NCI-H2107 (cell line): ENCODE data around the gene CCDC73.
"Not testable (repeated sequence)": the region's sequence is repeated elsewhere in the genome, so short reads cannot be mapped to it uniquely, and the experiment has no call there.

ENCODE experiments used
- DNase-seq: peaks from one replicate; lab custom pipeline; 2025; lab: John Stamatoyannopoulos, UW

The CCDC73 gene

DNA sequence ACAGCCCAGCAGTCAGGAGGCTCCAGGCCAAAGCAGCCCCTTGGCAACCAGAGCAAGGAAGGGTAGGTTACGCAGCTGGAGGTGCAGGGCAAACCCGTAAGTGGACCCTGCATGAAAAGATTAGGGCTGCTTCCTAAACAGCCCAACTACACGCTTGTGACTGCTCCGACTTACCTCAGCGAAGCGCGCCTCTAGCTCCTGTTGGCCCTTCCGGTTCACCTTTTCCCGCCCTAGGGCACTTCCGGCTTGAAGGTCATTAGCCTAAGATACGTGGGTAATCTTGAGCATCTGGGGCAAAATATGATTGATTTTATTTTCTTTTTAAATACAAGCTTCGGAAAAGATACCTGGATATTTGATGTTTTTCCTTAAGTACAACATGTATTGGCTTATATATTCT, at the start of gene CCDC73:
Gene CCDC73, minus strand, starts transcription at position 224 of the 400 bp plus-strand sequence. CDS start 34,419 bp downstream, outside the sequence.
- no peak for DNase-seq

DNA sequence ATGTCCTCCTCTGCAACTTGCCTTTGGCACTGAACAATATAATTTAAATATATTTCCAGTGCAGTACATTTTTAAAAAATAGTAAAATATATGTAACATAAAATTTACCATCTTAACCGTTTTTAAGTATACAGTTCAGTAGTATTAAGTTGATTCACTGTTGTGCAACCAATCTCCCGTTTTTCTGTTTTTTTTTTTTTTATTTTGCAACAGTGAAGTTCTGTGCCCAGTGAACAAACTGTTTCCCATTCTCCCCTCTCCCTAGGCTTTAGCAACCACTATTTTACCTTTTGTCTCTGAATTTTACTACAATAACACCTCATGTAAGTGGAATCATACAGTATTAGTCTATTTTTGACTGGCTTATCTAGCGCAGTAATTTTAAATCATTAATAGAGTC, 49.1 kb upstream of the CCDC73 start:
- DNase-seq, result no peak

DNA sequence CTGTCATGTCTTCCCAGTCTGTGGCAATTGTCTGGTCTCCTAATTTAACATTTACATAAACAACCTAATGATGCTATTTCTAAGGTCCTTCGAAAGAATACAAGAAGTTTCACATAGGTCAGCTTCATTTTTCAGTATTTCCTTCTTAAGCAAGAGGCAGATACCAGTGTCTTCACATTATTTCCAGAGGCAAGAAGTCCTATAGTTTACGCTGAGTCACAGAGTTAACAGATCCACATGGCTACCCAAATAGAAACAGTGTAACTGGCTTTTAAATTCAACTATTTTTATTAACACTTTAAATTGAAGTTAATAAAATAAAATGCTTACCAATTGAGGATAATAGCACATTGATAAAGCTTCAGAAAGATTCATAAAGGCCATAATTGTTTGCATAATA, 46.1 kb upstream of the CCDC73 start:
- DNase-seq, result no peak

DNA sequence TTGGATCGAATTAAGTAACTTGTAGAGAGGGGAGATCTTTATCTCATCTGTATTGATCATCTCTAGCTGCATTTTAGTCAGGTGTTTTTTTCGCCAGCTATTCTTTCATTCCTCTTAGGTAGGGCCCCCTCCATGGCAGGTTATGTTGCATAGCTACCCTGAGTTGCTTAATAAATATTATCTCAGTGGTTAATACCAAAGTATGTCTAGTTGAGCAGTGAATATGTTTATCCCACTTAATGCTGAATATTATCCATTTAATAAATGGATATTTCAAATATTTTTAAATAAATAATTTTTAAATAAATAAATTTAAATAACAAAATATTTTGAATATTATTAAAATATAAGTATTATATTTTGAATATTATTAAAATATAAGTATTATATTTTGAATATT, 44.8 kb upstream of the CCDC73 start:
- no peak for DNase-seq

DNA sequence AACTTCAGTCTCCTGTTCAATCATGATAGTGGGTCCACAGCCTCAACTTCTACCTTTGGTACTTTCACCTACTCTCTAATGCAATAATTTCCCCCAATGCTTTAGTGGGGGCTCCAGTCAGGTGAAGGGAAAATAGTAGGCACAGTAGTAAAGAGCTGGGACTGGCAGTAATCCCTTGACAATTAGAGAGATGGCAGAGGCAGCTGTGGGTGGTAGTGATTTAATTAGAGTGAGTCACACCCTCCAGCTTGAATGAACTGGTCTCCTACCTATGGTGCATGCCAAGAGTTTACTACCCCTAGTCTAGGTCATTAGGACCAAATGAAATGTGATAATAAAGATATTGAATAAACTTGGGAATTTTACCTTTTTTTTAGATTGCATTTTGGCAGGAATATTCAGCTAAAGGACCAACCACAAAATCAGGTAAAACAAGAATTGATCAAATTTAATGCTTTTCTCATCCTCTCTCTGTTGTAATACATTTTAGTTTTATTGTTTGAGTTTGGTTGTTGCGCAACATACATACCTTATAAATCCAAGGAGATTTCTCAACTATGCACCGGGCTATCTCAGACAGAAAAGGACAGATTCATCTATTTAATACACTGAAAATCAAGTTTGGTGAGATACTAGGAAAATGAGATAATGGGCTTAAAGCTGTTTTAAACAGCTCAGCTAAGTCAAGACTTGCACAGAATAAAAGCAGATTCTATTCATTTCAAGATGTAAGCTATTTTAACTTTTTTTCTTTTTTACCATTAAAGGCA, 44.2 kb upstream of the CCDC73 start:
- no peak for DNase-seq

DNA sequence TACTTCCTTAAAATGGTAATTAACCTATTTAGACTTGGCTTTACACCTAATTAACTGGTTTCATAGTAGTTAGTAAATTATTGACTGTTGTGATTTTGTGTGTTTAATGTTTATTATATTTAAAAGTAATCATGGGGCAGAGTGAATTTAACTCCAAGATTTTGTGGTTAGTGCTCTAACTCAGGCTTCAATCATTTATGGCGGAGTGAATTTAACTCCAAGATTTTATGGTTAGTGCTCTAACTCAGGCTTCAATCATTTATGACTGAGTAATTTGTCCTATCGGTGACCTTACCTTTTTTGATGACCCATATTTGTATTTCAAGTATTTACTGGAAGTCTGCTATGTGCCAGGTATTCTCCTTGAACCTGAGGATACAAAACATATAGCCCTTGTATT, 42.5 kb upstream of the CCDC73 start:
- DNase-seq, result no peak

DNA sequence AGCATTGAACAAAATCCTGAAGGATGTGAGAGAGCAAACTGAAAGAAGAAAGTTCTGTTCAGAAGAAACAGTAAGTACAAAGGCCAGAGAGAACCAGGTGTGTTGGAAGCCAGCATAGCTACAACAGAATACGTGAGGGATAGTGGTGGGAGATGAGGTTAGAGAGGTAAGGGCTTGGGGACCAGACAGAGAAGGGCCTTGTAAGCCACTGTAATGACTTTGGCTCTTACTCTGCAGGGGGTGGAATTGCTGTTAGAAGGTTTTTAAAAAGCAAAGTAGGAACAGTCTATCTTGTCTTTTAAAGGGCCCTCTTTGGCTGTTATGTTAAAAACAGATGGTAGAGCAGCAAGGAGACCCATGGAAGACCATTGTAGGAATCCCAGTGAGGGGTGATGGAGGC, 39.5 kb upstream of the CCDC73 start:
- DNase-seq, result no peak

DNA sequence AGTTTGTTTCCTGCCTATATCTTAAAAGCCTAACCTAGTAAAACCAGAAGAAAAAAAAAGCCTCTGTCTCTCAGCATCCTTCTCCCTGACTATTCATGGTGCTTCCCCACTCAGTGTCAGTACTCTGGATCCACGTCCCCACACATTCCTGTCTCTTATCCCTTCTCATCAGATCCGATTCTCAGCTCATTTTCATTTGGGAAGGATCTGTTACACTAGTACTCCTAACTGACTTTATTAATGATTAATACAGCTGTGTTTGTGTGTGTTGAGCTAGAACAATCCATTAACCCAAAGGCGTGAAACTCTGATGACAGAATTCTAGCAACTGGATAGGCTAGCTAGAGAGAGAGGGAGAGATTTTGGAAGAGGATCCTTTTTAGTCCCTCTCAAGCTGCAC, 36.8 kb upstream of the CCDC73 start:
- no peak for DNase-seq

DNA sequence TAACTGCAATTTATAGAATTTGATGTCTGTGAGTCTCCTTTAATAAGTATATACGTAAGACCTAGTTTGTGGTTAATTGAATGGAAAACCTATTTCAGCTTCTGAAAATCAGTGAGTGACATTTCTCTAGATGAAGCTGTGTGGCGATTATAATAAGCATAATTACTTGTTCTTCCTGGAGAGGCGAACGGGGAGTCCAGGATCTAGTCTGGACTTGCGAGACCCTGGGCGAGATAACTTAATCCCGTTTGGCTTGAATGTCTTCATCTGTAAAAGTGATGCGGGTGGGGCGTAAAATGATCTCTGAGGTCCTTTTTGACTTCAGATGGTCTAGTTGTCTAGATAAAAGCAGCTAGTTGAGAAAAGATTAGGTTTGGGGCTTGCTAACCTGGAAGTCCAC, 36.3 kb upstream of the CCDC73 start:
- no peak for DNase-seq

DNA sequence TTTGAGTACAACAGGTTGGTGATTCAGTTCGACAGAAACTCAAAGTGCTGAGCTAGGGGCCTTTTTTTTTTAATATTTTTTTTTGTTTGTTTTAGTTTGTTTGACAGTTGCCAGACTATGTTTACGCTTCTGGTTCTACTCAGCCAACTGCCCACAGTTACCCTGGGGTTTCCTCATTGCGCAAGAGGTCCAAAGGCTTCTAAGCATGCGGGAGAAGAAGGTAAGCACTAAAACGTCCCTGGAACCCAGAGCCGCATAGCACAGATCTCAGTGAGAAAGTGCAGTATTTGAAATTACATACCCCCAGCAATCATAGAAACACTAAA, 35.9 kb upstream of the CCDC73 start:
- no peak for DNase-seq

DNA sequence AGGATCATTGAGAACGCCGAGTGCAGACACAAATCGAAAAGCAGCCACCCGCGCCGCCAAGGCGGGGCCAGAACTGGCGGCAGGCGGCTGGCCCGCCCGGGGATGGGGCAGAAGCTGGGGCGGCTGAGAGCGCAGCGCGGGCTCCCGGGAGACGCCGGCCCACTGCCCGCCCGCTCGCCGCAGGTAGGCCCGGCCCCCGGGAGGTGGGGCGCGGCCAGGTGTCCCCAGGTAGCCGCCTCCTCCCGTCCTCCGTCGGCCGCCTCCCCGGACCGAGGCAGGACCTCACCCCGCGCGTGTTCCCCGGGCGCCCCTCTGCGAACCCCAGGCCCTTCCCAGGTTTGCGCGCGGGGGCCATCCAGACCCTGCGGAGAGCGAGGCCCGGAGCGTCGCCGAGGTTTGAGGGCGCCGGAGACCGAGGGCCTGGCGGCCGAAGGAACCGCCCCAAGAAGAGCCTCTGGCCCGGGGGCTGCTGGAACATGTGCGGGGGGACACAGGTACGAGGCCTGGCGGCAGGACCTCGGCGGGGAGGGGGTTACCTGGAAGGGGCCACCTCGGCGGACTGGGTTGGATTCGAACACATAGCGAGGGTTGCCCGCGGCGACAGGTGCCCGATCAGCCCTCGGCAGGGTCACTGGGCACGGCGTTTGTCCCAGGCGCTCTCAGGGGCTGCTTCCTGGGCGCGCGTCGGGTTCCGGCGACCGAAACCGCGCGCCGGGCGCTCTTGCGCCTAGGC, 35.4 kb upstream of the CCDC73 start, which contains the start of gene PRRG4:
Gene PRRG4, plus strand, starts transcription at position 248 of the 733 bp plus-strand sequence. CDS start 603 bp downstream, outside the sequence.
- peak; percentile 62 for DNase-seq

DNA sequence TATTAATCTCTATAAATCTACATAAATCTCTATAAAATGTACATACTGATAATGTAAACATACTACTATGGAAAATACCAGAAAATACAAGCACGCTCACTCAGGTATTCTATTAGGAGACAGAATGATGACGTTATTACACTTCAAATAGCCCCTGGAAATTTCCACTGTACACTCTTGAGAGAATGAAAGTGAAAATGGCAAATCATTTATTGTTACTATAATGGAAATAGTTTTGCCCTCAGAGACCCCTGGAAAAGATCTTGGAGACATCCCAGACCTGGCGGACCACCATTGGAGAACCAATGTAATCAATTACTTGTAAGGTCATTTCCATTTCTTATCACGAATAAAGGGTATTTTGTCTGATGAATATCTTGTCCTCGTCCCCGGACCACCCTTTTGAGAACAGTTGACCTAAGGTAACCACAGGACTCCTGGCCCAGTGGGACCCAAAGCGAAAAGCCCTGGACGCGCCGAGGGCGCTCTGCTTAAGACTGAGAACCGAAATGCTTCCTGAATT, 34.8 kb upstream of the CCDC73 start:
- DNase-seq, result no peak

DNA sequence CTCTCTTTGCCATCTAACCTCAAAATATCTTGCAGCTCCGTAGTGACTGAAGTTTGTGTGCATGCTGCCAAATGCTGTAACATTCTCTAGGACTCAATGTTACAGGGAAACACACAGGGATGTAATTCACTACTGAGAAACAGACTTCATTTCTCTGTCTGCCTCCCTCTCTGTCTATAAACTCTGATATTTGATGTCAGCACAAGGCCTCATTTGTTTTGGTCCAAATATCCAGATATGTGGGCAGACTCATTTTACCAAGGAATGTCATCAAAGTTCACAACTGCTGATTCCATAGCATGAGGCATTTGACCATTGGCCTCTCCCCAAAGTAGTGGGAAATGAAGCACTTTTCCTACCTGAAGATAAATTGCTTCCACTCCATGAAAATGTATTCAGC, 32.8 kb upstream of the CCDC73 start:
- no peak for DNase-seq

DNA sequence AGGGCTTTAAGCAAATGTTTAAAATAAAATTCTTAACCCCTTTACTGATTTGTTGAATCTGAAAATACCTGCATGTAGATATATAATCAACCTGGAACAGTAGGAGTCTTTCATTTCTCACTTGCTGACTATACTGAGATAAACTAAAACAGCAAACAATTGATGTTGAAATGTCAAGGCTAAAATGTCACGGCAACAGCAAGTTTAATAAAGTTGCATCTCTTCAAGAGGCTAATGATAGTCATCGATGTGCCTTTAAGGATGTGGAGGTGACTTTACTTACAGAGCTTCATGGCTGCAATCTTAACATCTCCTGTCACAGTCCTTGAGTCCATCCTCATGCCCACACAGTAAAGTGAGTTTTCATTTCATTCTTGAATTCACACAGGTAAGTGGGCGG, 31.7 kb upstream of the CCDC73 start:
- no peak for DNase-seq

DNA sequence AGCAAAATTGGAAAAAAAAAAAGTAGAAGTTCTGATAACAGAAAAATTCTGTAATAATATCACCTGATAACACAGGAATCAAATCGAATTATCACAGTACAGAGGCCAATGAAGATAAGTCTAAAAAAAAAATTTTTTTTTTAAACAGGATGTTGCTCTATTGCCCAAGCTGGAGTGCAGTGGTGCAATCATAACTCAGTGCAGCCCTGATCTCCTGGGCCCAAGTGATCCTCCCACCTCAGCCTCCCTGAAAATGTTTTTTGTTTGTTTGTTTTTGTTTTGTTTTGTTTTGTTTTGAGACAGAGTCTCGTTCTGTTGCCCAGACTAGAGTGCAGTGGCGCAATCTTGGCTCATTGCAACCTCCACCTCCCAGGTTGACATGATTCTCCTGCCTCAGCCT, 29.2 kb upstream of the CCDC73 start:
- DNase-seq, result not testable (repeated sequence)

DNA sequence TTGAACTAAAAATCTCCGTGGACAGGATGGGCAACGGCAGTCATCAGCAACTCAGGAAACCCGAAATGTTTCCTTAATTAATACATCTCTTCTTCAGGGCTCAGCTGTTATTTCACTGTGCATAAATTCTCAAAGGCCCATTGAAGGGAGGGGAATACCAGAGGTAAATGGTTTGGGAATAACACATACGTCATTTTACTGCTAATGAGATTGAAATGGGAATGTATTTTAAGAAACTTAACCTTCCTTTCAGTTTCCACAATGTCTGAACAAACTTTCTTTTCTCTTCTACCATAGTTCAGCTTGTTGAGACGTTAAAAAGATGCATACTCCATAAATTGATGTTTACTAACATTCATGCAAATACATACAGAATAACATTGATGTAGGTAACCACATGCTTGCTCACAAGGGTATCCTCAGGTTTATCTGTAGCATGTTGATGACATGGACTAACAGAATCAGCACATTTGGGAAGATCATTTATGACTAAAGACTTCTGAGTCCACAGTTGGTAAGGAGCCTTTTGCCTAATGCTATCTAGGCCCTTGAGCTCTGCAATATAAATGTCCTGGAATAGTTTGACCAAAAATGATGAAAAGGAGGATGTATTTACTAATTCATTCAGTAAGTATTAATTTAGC, 27.6 kb upstream of the CCDC73 start:
- no peak for DNase-seq

DNA sequence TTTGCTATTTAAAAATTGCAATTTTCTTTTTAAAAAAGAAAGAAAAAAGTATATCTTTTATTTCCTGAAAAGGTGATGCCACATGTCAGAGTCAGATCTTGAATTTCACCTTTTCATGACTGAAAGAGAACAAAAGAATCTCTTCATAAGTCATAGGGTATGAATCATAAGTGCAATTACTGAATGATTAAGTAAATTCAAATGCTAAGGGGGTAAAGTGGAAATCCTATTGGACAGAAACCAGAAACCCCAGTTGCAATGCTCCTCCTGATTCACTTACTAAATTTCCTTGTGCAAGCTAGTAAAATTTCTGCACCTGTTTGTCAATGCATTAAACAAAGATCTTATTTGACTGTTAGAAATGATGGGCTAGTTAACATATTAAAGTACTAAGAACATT, 27.1 kb upstream of the CCDC73 start:
- no peak for DNase-seq

DNA sequence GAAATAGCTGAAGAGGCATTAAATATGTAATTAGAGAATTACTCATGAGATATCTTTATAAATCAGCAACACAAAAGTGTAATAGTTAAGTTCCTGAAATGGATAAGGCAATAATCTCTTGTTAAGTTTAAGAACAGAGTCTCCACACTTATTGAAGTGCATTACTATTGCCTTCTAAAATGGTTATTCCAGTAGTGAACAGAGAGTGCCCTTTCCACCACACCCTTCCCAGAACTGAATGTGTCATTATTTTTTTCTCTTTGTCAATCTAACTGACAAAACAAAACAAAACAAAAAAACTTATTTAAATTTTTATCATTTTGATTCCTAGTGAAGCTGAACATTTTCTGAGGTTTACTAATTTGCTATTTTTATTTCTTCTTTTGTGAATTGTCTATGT, 26.0 kb upstream of the CCDC73 start:
- no peak for DNase-seq

DNA sequence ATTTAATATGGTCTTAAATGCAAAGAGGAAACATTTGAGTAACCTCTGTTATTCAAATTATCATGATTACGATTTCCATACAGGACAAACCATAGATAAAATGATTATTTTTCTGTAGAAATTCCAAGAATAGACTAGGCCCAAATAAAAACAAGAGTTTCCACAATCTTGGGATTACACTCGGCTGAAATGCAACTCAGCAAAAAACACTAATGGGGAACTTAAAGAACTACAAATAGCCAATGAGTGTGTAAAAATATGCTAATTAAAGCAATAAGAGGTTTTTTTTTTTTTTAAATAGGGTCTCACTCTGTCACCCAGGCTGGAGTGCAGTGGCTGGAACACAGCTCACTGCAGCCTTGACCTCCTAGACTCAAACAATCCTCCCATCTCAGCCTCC, 24.7 kb upstream of the CCDC73 start:
- DNase-seq, result no peak

DNA sequence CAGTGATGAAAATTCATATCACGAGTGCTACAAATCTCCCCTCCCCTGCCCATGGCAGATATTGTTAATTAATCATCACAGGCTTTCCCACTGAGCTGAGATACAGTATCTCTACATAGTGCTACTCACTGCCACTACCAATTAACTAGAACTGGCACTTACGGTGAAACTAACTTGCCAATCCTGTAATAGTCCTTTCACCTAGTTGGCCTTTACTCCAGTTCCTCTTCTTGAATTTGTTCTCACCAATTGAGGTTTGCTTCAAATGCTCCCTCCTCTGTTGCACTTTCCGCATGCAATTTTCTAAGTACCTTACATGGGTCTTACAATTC, 23.4 kb upstream of the CCDC73 start:
- DNase-seq, result no peak

DNA sequence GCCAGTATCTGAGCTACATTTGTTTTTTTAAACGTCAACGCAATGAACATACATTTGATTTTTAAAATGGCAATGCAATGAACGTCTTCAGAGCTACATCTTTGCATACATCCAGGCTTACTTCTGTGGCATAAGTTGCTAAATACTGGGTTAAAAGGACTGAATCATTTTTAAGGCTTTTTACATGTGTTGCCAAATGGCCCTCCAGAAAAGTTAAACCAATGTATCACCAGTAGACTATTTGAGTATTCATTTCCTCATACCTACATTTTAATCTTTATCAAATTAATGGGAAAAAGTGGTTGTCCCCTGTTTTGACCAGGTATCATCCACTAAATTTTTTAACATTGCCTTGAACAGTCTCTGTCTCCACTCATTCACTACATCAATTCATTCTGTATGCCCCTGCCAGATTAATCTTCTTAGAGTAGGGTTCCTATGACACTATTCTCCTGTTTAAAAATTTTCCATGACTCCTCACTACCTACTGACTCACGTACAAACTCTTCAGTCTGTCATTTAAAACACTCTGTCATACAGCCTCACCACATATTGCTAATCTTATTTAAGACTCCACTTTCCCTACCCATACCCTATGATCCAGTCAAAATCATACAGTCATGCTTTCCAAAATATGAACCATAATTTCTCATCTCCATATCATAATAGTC, 22.9 kb upstream of the CCDC73 start:
- no peak for DNase-seq

DNA sequence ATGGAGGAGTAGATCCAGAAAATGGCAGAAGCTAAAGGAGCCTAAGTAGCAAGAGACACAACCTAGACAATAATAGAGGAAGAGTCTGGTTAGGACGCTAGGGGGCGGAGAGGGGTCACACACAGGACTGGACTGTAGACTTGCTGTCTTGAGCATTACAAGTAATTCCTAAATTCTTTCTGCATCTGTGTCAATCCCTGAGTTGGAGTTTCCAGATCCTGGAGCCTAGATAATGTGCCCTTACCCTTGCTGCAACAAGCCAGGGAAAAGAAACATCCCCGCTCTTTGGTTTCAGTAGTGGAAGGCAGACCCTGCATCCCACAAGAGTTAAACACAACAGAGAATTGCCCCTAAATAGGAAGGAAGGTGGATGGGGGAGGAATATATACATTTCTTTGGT, 14.9 kb upstream of the CCDC73 start:
- peak; percentile 62 for DNase-seq

DNA sequence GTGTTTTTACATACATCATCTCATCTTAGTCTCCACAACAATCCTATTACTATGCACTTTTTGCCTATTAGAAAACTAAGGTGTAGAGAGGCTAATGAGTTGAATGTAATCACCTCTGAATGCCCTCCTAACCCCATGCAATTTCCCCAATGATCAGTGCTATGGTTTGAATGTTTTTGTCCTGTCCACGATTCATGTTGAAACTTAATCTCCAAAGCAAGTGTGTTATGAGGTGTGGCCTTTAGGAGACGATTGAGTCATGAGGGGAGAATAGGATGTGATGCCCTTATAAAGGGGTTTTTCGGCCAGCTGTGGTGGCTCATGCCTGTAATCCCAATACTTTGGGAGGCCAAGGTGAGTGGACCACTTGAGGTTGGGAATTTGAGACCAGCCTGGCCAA, 2.0 kb upstream of the CCDC73 start:
- no peak for DNase-seq
